ENCODE measurements around the gene ARPIN. TPM values are rescaled to one million over a fixed set of nuclear protein-coding genes. Genes with fewer than 3 reads are reported as not detected.

ARPIN gene
- total and polyA plus RNA-seq, 2 experiments from 2014 or later: 0.79 to 2.8 TPM

DNA sequence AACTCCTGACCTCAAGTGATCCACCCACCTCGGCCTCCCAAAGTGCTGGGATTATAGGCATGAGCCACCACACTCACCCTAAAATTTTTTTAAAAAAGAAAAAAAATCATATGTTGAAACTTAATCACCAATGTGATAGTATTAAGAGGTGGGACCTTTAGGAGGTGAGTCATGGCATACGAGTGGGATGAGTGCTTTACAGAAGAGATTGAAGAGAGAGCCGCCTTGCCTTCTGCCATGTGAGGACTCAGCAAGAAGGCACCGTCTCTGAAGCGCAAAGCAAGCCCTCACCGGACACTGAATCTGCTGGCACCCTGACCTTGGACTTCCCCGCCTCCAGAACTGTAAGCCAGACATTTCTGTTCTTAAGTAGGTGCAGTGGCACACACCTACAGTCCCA, 5.5 kb downstream of the ARPIN start (continued):
- no peak for TF ChIP-seq CREB1 (CRISPR knock-in tag; IDR thresholded peaks at IDR 0.05; ENCODE audit: low read depth)
- no peak for TF ChIP-seq JUNB (IDR thresholded peaks at IDR 0.05; ENCODE audit: unreplicated experiment)
- TF ChIP-seq ZNF114 (CRISPR knock-in tag; IDR thresholded peaks at IDR 0.05): no peak

DNA sequence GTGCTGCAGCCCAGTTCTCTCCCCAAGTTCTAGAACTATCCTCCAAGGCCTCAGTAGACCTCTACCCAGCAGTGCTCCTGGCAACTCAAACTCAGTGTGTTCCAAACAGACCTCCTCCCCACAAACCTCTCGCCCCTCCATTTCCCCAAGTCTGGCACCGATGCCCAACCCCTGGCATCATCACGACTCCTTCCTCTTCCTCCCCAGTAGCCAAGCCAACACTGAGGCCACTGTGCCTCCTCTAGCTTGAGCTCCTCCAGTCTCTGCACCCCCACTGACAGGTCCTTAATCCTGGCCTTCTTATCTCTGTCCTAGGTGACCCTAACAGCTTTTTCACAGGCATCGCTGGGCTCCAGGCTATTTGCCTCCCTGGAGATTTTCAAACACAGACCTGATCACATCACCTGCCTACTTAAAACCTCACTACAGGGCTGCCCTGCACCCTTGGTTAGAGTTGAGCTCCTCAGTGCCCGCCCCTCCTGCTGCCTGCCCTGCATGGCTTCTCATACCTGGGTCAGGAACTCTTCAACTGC, 6.8 kb downstream of the ARPIN start:
- Histone ChIP-seq H3K27me3 (ENCODE audit: insufficient read depth) (peaks cover under 1% of the 10 kb centered on the region; the same call in 1 of the 2 replicates), H3K4me2 (no peak overlapping the region), H3K4me1 (ENCODE audit: insufficient read depth) (no peaks in the 10 kb centered on the region), H4K20me1 (replicated peaks; ENCODE audit: insufficient read depth) (no peaks in the 10 kb centered on the region), H2AFZ (no peak overlapping the region), H3K36me3 (ENCODE audit: insufficient read depth) (no peaks in the 10 kb centered on the region), H3F3A (replicated peaks; ENCODE audit: low read depth) (no peaks in the 10 kb centered on the region), H3K4me3 (no peak overlapping the region), H3K79me2 (replicated peaks; ENCODE audit: insufficient read depth) (no peaks in the 10 kb centered on the region), H3K9me2 (ENCODE audit: insufficient read depth) (no peaks in the 10 kb centered on the region), H3K27ac (ENCODE audit: low read depth) (no peak overlapping the region)
- TF ChIP-seq EZH2phosphoT487 (IDR thresholded peaks at IDR 0.05; ENCODE audit: unreplicated experiment): no peak
- Mint-ChIP-seq H3K4me3 (no peak overlapping the region), H3K27me3 (ENCODE audit: insufficient read depth, low read depth, poor library complexity) (peaks cover 10% of the 10 kb centered on the region), H3K9me3 (no peaks in the 10 kb centered on the region), H3K4me1 (no peaks in the 10 kb centered on the region; the same call in 2 of the 3 replicates), H3K36me3 (ENCODE audit: low read depth) (peaks cover 3% of the 10 kb centered on the region; the same call in 1 of the 3 replicates), H3K27ac (no peak overlapping the region)
- DNase-seq (ENCODE audit: low spot score) (no peak), ATAC-seq (no peak)

DNA sequence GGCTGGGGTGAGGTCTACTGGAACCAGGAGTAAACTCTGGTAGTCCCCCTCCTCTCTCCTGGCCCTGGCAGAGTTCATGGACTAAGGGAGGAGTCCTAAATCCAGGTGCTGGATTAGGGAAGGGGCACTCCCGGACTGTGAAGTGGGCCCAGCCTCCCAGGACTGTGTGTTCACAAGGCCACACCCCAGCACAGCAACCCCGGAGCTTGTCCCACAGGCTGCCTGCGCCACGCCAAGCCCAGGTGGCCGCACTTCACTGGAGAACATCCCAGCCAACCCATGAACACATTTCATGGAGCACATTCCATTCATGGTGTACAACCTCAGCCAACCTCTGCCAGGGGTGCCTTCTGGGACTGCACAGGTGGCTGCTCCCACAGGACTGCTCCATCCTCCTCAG, 8.2 kb downstream of the ARPIN start:
- Histone ChIP-seq H2AFZ (no peak overlapping the region), H3K36me3 (ENCODE audit: insufficient read depth) (no peaks in the 10 kb centered on the region), H3K4me1 (ENCODE audit: insufficient read depth) (no peaks in the 10 kb centered on the region), H3K27ac (ENCODE audit: low read depth) (no peak overlapping the region), H3K4me2 (no peak overlapping the region), H3K4me3 (no peak overlapping the region), H3F3A (replicated peaks; ENCODE audit: low read depth) (no peaks in the 10 kb centered on the region), H3K79me2 (replicated peaks; ENCODE audit: insufficient read depth) (no peaks in the 10 kb centered on the region), H4K20me1 (replicated peaks; ENCODE audit: insufficient read depth) (no peaks in the 10 kb centered on the region), H3K27me3 (ENCODE audit: insufficient read depth) (no peaks in the 10 kb centered on the region), H3K9me2 (ENCODE audit: insufficient read depth) (no peaks in the 10 kb centered on the region)
- Mint-ChIP-seq H3K4me1 (no peaks in the 10 kb centered on the region; the same call in 2 of the 3 replicates), H3K4me3 (no peak overlapping the region), H3K36me3 (ENCODE audit: low read depth) (peaks cover 3% of the 10 kb centered on the region; the same call in 1 of the 3 replicates), H3K27me3 (ENCODE audit: insufficient read depth, low read depth, poor library complexity) (peaks cover 11% of the 10 kb centered on the region), H3K27ac (no peak overlapping the region), H3K9me3 (no peaks in the 10 kb centered on the region)
- ATAC-seq: no peak
- no peak for DNase-seq (ENCODE audit: low spot score)
- TF ChIP-seq POLR2AphosphoS5 (IDR thresholded peaks at IDR 0.05; ENCODE audit: low read depth) (no peak), ZNF331 (CRISPR knock-in tag; IDR thresholded peaks at IDR 0.05; ENCODE audit: low read depth) (no peak), EZH2 (IDR thresholded peaks at IDR 0.05; ENCODE audit: low read depth, unreplicated experiment) (no peak), CREB1 (CRISPR knock-in tag; IDR thresholded peaks at IDR 0.05; ENCODE audit: low read depth) (no peak), EZH2phosphoT487 (IDR thresholded peaks at IDR 0.05; ENCODE audit: unreplicated experiment) (no peak), STAT1 (IDR thresholded peaks at IDR 0.05; ENCODE audit: unreplicated experiment) (no peak), JUNB (IDR thresholded peaks at IDR 0.05; ENCODE audit: unreplicated experiment) (no peak)
- TF ChIP-seq, protein P1, sequence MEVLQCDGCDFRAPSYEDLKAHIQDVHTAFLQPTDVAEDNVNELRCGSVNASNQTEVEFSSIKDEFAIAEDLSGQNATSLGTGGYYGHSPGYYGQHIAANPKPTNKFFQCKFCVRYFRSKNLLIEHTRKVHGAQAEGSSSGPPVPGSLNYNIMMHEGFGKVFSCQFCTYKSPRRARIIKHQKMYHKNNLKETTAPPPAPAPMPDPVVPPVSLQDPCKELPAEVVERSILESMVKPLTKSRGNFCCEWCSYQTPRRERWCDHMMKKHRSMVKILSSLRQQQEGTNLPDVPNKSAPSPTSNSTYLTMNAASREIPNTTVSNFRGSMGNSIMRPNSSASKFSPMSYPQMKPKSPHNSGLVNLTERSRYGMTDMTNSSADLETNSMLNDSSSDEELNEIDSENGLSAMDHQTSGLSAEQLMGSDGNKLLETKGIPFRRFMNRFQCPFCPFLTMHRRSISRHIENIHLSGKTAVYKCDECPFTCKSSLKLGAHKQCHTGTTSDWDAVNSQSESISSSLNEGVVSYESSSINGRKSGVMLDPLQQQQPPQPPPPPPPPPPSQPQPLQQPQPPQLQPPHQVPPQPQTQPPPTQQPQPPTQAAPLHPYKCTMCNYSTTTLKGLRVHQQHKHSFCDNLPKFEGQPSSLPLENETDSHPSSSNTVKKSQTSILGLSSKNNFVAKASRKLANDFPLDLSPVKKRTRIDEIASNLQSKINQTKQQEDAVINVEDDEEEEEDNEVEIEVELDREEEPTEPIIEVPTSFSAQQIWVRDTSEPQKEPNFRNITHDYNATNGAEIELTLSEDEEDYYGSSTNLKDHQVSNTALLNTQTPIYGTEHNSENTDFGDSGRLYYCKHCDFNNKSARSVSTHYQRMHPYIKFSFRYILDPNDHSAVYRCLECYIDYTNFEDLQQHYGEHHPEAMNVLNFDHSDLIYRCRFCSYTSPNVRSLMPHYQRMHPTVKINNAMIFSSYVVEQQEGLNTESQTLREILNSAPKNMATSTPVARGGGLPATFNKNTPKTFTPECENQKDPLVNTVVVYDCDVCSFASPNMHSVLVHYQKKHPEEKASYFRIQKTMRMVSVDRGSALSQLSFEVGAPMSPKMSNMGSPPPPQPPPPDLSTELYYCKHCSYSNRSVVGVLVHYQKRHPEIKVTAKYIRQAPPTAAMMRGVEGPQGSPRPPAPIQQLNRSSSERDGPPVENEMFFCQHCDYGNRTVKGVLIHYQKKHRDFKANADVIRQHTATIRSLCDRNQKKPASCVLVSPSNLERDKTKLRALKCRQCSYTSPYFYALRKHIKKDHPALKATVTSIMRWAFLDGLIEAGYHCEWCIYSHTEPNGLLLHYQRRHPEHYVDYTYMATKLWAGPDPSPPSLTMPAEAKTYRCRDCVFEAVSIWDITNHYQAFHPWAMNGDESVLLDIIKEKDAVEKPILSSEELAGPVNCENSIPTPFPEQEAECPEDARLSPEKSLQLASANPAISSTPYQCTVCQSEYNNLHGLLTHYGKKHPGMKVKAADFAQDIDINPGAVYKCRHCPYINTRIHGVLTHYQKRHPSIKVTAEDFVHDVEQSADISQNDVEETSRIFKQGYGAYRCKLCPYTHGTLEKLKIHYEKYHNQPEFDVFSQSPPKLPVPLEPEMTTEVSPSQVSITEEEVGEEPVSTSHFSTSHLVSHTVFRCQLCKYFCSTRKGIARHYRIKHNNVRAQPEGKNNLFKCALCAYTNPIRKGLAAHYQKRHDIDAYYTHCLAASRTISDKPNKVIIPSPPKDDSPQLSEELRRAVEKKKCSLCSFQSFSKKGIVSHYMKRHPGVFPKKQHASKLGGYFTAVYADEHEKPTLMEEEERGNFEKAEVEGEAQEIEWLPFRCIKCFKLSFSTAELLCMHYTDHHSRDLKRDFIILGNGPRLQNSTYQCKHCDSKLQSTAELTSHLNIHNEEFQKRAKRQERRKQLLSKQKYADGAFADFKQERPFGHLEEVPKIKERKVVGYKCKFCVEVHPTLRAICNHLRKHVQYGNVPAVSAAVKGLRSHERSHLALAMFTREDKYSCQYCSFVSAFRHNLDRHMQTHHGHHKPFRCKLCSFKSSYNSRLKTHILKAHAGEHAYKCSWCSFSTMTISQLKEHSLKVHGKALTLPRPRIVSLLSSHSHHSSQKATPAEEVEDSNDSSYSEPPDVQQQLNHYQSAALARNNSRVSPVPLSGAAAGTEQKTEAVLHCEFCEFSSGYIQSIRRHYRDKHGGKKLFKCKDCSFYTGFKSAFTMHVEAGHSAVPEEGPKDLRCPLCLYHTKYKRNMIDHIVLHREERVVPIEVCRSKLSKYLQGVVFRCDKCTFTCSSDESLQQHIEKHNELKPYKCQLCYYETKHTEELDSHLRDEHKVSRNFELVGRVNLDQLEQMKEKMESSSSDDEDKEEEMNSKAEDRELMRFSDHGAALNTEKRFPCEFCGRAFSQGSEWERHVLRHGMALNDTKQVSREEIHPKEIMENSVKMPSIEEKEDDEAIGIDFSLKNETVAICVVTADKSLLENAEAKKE (CRISPR knock-in tag; IDR thresholded peaks at IDR 0.05): no peak
- TF ChIP-seq, protein P2, sequence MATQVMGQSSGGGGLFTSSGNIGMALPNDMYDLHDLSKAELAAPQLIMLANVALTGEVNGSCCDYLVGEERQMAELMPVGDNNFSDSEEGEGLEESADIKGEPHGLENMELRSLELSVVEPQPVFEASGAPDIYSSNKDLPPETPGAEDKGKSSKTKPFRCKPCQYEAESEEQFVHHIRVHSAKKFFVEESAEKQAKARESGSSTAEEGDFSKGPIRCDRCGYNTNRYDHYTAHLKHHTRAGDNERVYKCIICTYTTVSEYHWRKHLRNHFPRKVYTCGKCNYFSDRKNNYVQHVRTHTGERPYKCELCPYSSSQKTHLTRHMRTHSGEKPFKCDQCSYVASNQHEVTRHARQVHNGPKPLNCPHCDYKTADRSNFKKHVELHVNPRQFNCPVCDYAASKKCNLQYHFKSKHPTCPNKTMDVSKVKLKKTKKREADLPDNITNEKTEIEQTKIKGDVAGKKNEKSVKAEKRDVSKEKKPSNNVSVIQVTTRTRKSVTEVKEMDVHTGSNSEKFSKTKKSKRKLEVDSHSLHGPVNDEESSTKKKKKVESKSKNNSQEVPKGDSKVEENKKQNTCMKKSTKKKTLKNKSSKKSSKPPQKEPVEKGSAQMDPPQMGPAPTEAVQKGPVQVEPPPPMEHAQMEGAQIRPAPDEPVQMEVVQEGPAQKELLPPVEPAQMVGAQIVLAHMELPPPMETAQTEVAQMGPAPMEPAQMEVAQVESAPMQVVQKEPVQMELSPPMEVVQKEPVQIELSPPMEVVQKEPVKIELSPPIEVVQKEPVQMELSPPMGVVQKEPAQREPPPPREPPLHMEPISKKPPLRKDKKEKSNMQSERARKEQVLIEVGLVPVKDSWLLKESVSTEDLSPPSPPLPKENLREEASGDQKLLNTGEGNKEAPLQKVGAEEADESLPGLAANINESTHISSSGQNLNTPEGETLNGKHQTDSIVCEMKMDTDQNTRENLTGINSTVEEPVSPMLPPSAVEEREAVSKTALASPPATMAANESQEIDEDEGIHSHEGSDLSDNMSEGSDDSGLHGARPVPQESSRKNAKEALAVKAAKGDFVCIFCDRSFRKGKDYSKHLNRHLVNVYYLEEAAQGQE (IDR thresholded peaks at IDR 0.05; ENCODE audit: unreplicated experiment): no peak
